HepG2 (cell line): ENCODE data around the gene SRSF1. TPM values are rescaled to one million over a fixed set of nuclear protein-coding genes. Genes with fewer than 3 reads are reported as not detected.

Experiments used
- FOXM1 ChIP-seq: sonication (generic); formaldehyde crosslinking; IDR thresholded peaks from 2 replicates; pipeline ENCODE4 v1.5.0; 2020; ENCODE audit warnings: missing genetic modification reagents
- RORA ChIP-seq: sonication (generic); formaldehyde crosslinking; IDR thresholded peaks from 2 replicates; pipeline ENCODE4 v1.5.0; 2020; ENCODE audit warnings: mild to moderate bottlenecking, missing genetic modification reagents, moderate library complexity
- SIN3A ChIP-seq: IDR thresholded peaks from 2 replicates; pipeline ENCODE4 v1.6.1; 2011; ENCODE audit warnings: low read depth, mild to moderate bottlenecking, control low read depth, low read length, borderline replicate concordance
- SMAD9 ChIP-seq: sonication (generic); formaldehyde crosslinking; IDR thresholded peaks from 2 replicates; pipeline ENCODE4 v1.5.1; 2020; ENCODE audit warnings: mild to moderate bottlenecking, missing genetic modification reagents
- ZNF138 ChIP-seq: sonication (generic); formaldehyde crosslinking; IDR thresholded peaks from 2 replicates; pipeline ENCODE4 v1.5.0; 2020; ENCODE audit warnings: mild to moderate bottlenecking, low read depth, missing genetic modification reagents
- ZNF232 ChIP-seq: sonication (generic); formaldehyde crosslinking; IDR thresholded peaks from 2 replicates; pipeline ENCODE4 v1.4.0; 2020; ENCODE audit warnings: missing genetic modification reagents, borderline replicate concordance
- polyA plus RNA-seq, 8 experiments: library from polyadenylated mRNA; depleted of rRNA in 3 of 8; stranded (reverse) in 7 of 8; unstranded in 1 of 8; fragments of >200 nt; fragmentation: Illumina TruSeq in 4 of 8; extraction: Trizol in 4 of 8; gene quantifications; 2 replicates each; pipeline versions ENCODE4 v1.2.1 to v1.2.3, GENCODE V29; 2011 to 2016; ENCODE audit warnings: low read depth in 4 of 8, missing spikeins in 1 of 8, mixed read lengths in 1 of 8; ENCODE audit not compliant: insufficient read depth in 1 of 8
- total RNA-seq, 5 experiments: library from RNA; depleted of rRNA; stranded (reverse); fragments of >200 nt; fragmentation: Illumina TruSeq; extraction: Trizol; gene quantifications; 2 replicates each; pipeline ENCODE4 v1.2.3, GENCODE V29; 2016; ENCODE audit warnings: low read depth in 1 of 5
- TF ChIP-seq, protein P1 (sequence below): IDR thresholded peaks from 2 replicates; pipeline ENCODE4 v1.6.1; 2016; ENCODE audit warnings: low read depth, missing genetic modification reagents, missing compliant biosample characterization
- TF ChIP-seq, protein P2 (sequence below): sonication (generic); formaldehyde crosslinking; IDR thresholded peaks from 2 replicates; pipeline ENCODE4 v1.8.0; 2022; ENCODE audit warnings: missing genetic modification reagents, mild to moderate bottlenecking, inconsistent platforms, borderline replicate concordance
- TF ChIP-seq, protein P3 (sequence below): sonication (generic); formaldehyde crosslinking; IDR thresholded peaks from 2 replicates; pipeline ENCODE4 v1.4.0; 2020; ENCODE audit warnings: low read depth, mild to moderate bottlenecking, missing genetic modification reagents
- TF ChIP-seq, protein P4 (sequence below): sonication (generic); formaldehyde crosslinking; IDR thresholded peaks from 2 replicates; pipeline ENCODE4 v1.5.0; 2020; ENCODE audit warnings: missing genetic modification reagents
- TF ChIP-seq, protein P5 (sequence below): sonication (generic); formaldehyde crosslinking; IDR thresholded peaks from 2 replicates; pipeline ENCODE4 v1.4.0; 2020; ENCODE audit warnings: missing genetic modification reagents
- TF ChIP-seq, protein P6 (sequence below): sonication (generic); formaldehyde crosslinking; IDR thresholded peaks from 2 replicates; pipeline ENCODE4 v1.4.0; 2020; ENCODE audit warnings: mild to moderate bottlenecking, low read depth, missing genetic modification reagents
- TF ChIP-seq, protein P7 (sequence below): sonication (generic); formaldehyde crosslinking; IDR thresholded peaks from 2 replicates; pipeline ENCODE4 v1.4.0; 2020; ENCODE audit warnings: missing genetic modification reagents

The SRSF1 gene
- total and polyA plus RNA-seq, 2 of the 13 experiments (the other 11 are each of a cell fraction or from before 2014, with no cell fraction given) = 142 to 445 TPM

DNA sequence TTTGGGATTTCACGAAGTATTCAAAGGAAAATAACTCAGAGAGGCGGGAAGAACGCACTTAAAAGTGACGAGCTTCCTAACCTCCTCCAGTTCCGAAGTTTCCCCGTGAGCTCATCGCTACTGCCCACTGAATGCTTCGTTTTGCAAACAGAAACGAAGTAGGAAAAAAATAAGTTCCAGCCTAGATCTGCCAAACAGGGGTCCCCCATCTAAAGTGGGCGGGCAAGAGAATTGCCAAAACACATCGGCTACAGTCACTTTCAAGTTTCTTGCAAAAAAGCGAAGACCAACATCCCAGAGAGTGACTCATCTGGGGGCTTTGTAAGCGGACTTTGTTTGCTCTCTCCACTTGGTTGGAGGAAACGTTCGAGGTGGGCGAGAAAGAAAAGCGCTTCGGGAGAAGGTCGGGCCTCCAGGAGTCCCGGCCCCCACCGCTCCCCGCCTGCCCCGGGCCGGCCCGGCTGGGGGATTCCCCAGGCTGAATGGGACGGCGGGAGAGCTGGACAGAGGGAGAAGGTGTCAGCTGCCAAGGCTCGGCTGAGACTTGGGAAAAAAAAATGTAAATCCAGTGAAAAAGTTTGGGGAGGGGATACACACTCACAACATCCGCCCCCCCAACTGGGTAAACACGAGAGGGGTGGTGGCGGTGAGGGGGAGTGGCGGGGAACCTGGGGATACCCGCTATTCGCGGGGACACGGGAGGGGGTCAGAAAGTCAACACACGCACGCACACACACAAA lies 20.0 kb downstream of the SRSF1 start (continued):
- TF ChIP-seq, protein P1, sequence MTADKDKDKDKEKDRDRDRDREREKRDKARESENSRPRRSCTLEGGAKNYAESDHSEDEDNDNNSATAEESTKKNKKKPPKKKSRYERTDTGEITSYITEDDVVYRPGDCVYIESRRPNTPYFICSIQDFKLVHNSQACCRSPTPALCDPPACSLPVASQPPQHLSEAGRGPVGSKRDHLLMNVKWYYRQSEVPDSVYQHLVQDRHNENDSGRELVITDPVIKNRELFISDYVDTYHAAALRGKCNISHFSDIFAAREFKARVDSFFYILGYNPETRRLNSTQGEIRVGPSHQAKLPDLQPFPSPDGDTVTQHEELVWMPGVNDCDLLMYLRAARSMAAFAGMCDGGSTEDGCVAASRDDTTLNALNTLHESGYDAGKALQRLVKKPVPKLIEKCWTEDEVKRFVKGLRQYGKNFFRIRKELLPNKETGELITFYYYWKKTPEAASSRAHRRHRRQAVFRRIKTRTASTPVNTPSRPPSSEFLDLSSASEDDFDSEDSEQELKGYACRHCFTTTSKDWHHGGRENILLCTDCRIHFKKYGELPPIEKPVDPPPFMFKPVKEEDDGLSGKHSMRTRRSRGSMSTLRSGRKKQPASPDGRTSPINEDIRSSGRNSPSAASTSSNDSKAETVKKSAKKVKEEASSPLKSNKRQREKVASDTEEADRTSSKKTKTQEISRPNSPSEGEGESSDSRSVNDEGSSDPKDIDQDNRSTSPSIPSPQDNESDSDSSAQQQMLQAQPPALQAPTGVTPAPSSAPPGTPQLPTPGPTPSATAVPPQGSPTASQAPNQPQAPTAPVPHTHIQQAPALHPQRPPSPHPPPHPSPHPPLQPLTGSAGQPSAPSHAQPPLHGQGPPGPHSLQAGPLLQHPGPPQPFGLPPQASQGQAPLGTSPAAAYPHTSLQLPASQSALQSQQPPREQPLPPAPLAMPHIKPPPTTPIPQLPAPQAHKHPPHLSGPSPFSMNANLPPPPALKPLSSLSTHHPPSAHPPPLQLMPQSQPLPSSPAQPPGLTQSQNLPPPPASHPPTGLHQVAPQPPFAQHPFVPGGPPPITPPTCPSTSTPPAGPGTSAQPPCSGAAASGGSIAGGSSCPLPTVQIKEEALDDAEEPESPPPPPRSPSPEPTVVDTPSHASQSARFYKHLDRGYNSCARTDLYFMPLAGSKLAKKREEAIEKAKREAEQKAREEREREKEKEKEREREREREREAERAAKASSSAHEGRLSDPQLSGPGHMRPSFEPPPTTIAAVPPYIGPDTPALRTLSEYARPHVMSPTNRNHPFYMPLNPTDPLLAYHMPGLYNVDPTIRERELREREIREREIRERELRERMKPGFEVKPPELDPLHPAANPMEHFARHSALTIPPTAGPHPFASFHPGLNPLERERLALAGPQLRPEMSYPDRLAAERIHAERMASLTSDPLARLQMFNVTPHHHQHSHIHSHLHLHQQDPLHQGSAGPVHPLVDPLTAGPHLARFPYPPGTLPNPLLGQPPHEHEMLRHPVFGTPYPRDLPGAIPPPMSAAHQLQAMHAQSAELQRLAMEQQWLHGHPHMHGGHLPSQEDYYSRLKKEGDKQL (CRISPR knock-in tag) = no peak
- no peak for TF ChIP-seq SMAD9 (CRISPR knock-in tag)
- TF ChIP-seq, protein P2, sequence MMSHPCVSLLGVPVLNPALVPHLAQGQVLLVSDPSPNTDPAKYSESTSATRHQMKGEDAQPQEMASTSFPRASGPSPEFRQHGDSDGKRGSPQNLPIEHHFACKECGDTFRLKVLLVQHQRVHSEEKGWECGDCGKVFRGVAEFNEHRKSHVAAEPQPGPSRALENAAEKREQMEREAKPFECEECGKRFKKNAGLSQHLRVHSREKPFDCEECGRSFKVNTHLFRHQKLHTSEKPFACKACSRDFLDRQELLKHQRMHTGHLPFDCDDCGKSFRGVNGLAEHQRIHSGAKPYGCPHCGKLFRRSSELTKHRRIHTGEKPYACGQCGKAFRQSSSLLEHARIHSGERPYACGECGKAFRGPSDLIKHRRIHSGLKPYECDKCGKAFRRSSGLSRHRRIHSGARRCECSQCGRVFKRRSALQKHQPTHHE = peak; percentile 79; the same call in 1 of the 2 replicates
- TF ChIP-seq SIN3A = 0 out of 2 replicates have a peak, but pooled peaks have one; percentile 54
- no peak; the same call in 1 of the 2 replicates for TF ChIP-seq ZNF138 (CRISPR knock-in tag)
- TF ChIP-seq, protein P3, sequence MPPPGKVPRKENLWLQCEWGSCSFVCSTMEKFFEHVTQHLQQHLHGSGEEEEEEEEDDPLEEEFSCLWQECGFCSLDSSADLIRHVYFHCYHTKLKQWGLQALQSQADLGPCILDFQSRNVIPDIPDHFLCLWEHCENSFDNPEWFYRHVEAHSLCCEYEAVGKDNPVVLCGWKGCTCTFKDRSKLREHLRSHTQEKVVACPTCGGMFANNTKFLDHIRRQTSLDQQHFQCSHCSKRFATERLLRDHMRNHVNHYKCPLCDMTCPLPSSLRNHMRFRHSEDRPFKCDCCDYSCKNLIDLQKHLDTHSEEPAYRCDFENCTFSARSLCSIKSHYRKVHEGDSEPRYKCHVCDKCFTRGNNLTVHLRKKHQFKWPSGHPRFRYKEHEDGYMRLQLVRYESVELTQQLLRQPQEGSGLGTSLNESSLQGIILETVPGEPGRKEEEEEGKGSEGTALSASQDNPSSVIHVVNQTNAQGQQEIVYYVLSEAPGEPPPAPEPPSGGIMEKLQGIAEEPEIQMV (CRISPR knock-in tag) = no peak
- TF ChIP-seq, protein P4, sequence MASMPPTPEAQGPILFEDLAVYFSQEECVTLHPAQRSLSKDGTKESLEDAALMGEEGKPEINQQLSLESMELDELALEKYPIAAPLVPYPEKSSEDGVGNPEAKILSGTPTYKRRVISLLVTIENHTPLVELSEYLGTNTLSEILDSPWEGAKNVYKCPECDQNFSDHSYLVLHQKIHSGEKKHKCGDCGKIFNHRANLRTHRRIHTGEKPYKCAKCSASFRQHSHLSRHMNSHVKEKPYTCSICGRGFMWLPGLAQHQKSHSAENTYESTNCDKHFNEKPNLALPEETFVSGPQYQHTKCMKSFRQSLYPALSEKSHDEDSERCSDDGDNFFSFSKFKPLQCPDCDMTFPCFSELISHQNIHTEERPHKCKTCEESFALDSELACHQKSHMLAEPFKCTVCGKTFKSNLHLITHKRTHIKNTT = no peak
- TF ChIP-seq, protein P5, sequence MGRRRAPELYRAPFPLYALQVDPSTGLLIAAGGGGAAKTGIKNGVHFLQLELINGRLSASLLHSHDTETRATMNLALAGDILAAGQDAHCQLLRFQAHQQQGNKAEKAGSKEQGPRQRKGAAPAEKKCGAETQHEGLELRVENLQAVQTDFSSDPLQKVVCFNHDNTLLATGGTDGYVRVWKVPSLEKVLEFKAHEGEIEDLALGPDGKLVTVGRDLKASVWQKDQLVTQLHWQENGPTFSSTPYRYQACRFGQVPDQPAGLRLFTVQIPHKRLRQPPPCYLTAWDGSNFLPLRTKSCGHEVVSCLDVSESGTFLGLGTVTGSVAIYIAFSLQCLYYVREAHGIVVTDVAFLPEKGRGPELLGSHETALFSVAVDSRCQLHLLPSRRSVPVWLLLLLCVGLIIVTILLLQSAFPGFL (CRISPR knock-in tag) = no peak
- TF ChIP-seq, protein P6, sequence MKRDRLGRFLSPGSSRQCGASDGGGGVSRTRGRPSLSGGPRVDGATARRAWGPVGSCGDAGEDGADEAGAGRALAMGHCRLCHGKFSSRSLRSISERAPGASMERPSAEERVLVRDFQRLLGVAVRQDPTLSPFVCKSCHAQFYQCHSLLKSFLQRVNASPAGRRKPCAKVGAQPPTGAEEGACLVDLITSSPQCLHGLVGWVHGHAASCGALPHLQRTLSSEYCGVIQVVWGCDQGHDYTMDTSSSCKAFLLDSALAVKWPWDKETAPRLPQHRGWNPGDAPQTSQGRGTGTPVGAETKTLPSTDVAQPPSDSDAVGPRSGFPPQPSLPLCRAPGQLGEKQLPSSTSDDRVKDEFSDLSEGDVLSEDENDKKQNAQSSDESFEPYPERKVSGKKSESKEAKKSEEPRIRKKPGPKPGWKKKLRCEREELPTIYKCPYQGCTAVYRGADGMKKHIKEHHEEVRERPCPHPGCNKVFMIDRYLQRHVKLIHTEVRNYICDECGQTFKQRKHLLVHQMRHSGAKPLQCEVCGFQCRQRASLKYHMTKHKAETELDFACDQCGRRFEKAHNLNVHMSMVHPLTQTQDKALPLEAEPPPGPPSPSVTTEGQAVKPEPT (CRISPR knock-in tag) = no peak
- no peak for TF ChIP-seq RORA (CRISPR knock-in tag)
- no peak for TF ChIP-seq ZNF232 (CRISPR knock-in tag)
- TF ChIP-seq FOXM1 (CRISPR knock-in tag) = no peak
- TF ChIP-seq, protein P7, sequence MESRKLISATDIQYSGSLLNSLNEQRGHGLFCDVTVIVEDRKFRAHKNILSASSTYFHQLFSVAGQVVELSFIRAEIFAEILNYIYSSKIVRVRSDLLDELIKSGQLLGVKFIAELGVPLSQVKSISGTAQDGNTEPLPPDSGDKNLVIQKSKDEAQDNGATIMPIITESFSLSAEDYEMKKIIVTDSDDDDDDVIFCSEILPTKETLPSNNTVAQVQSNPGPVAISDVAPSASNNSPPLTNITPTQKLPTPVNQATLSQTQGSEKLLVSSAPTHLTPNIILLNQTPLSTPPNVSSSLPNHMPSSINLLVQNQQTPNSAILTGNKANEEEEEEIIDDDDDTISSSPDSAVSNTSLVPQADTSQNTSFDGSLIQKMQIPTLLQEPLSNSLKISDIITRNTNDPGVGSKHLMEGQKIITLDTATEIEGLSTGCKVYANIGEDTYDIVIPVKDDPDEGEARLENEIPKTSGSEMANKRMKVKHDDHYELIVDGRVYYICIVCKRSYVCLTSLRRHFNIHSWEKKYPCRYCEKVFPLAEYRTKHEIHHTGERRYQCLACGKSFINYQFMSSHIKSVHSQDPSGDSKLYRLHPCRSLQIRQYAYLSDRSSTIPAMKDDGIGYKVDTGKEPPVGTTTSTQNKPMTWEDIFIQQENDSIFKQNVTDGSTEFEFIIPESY (CRISPR knock-in tag) = no peak
